Natural killer cell treated with Interleukin-12 subunit alpha and Interleukin-12 subunit beta and Interleukin-15 and Interleukin-18, amount 100 ng/mL, for 72 hours (primary cell): ENCODE measurements around the gene CWF19L1. TPM values are rescaled to one million over a fixed set of nuclear protein-coding genes. Genes with fewer than 3 reads are reported as not detected.
A peak's percentile ranks its signal among the peaks of the same experiment; 100 is the strongest.
"Not testable (repeated sequence)": the region's sequence is repeated elsewhere in the genome, so short reads cannot be mapped to it uniquely, and the experiment has no call there.

ENCODE experiments used
- ATAC-seq, 2 donors: fragments of 150-1000 bp; cut with Tn5 transposase in 1 of 2; sonication (Bioruptor Pico), chemical (Tn5 transposase) in 1 of 2; 2 replicates each; pipeline ENCODE4 v1.10.0; 2021
- DNase-seq: peaks from one replicate; pipeline ENCODE4 v3.0.0; 2022; ENCODE audit warnings: low spot score
- H3K27ac Mint-ChIP-seq, 2 donors: 1 replicate in 1 of 2; 2 replicates in 1 of 2; pipeline ENCODE4 v1.8.0; 2022; ENCODE audit warnings: mixed read lengths in 2 of 2, mild to moderate bottlenecking in 1 of 2, moderate library complexity in 1 of 2
- H3K27me3 Mint-ChIP-seq, 2 donors: 1 replicate in 1 of 2; 2 replicates in 1 of 2; pipeline ENCODE4 v1.8.0; 2022; ENCODE audit warnings: mixed read lengths in 2 of 2
- H3K36me3 Mint-ChIP-seq: one replicate; pipeline ENCODE4 v1.8.0; 2022; ENCODE audit warnings: mixed read lengths
- H3K4me1 Mint-ChIP-seq, 2 donors: 1 replicate in 1 of 2; 2 replicates in 1 of 2; pipeline ENCODE4 v1.8.0; 2022; ENCODE audit warnings: low read depth in 2 of 2, mixed read lengths in 2 of 2, mild to moderate bottlenecking in 1 of 2
- H3K4me3 Mint-ChIP-seq: one replicate; pipeline ENCODE4 v1.8.0; 2022; ENCODE audit warnings: mixed read lengths
- H3K9me3 Mint-ChIP-seq: 2 replicates; pipeline ENCODE4 v1.8.0; 2022; ENCODE audit warnings: mixed read lengths
- total RNA-seq, 2 donors: library from RNA; stranded (reverse); gene quantifications; one replicate each; pipeline ENCODE4 v1.2.3, GENCODE V29; 2022

The CWF19L1 gene
- 10 to 100 TPM; 42.8 to 51.6 TPM for total RNA-seq

GRCh38 chr10:100267239-100268104 is at the start of gene CWF19L1:
Gene CWF19L1 (minus strand): TSS chr10:100267638. CDS start chr10:100267593, 45 bp downstream.
- H3K4me3 Mint-ChIP-seq: peak within 1 kb of the TSS; percentile 95
- H3K27me3 Mint-ChIP-seq: no peaks in the 10 kb centered on the region
- peaks cover 5% of the 10 kb centered on the region for H3K36me3 Mint-ChIP-seq
- ATAC-seq (peak; percentile 90 to 91), DNase-seq (peak; percentile 81)
- peaks cover 14 to 22% of the 10 kb centered on the region in 2 donors for H3K4me1 Mint-ChIP-seq
- peak within 1 kb of the TSS; percentile 90 to 100 for H3K27ac Mint-ChIP-seq
- no peaks in the 10 kb centered on the region for H3K9me3 Mint-ChIP-seq

GRCh38 chr10:100315615-100316014 is 48.2 kb upstream of the CWF19L1 start:
- no peaks in the 10 kb centered on the region for H3K36me3 Mint-ChIP-seq
- no peak overlapping the region for H3K27ac Mint-ChIP-seq
- H3K27me3 Mint-ChIP-seq: peaks cover 53 to 61% of the 10 kb centered on the region in 2 donors
- no peaks in the 10 kb centered on the region for H3K4me1 Mint-ChIP-seq
- no peak for ATAC-seq
- no peaks in the 10 kb centered on the region for H3K9me3 Mint-ChIP-seq
- no peak for DNase-seq
- no peak overlapping the region for H3K4me3 Mint-ChIP-seq

DNA sequence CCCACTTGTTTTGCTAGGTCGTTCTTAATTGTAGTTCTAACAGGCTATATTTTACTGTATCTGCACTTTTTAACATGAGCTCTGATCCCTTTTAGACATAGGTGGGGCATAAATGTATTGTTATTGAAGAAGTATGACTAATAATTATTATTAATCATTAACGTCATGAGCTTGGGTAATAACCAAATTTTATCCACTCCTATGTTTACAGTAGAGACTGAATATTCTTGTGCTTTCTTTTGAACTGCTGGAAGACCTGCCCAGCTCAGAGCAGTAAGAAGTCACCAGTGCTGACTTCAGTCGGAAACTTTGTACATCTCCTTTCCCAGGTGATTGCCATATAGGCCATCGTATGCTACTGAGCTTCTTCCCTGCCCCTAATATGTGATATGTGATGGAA is 43.9 kb upstream of the CWF19L1 start:
- ATAC-seq: no peak
- no peaks in the 10 kb centered on the region for H3K36me3 Mint-ChIP-seq
- no peak overlapping the region for H3K27ac Mint-ChIP-seq
- H3K4me1 Mint-ChIP-seq: no peaks in the 10 kb centered on the region
- no peak overlapping the region for H3K4me3 Mint-ChIP-seq
- H3K9me3 Mint-ChIP-seq: no peaks in the 10 kb centered on the region
- DNase-seq: no peak
- peaks cover 42 to 61% of the 10 kb centered on the region in 2 donors for H3K27me3 Mint-ChIP-seq

DNA sequence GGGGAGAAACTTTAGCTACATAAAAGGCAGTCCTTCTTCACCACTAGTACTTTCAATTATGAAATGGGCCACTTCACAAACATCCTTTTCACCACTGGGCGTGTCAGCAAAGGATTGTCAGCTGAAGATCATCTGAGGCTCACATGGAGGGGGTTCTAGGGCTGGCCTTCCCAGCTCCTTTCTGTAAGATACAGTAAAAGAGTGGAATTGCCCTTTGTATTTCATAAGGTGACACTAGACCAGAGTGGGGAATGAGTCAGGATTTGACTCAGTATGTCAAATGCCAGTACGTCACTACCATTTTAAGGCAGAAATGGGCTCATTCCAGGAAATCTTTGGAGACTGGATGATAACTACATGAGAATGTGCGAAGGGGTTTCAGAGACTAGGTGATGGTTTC is 40.2 kb upstream of the CWF19L1 start:
- DNase-seq (no peak), ATAC-seq (no peak)
- Mint-ChIP-seq H3K4me3 (no peak overlapping the region), H3K27me3 (peaks cover 36 to 59% of the 10 kb centered on the region in 2 donors), H3K4me1 (no peaks in the 10 kb centered on the region), H3K9me3 (no peaks in the 10 kb centered on the region), H3K27ac (no peak overlapping the region), H3K36me3 (no peaks in the 10 kb centered on the region)

DNA sequence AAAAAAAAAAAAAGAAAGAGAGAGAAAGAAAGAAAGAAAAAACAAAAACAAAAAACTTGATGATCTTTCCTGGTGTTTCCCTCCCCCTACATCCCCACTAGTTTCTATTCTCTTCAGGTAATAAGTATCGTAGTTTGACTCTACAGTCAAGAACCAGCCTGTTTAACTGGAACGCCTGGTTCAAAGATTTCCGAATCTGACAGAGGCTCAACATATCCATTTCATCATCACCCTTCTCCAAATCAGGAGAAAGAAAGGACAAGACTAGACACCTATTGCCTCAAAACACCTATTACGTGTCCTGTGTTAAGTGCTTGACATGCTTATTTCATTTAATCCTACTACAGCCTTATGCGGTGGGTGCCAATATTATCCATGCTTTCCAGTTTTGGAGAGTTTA is 39.4 kb upstream of the CWF19L1 start:
- H3K4me3 Mint-ChIP-seq: no peak overlapping the region

GRCh38 chr10:100304414-100304813 is 37.0 kb upstream of the CWF19L1 start:
- peaks cover 26 to 40% of the 10 kb centered on the region in 2 donors for H3K27me3 Mint-ChIP-seq
- no peaks in the 10 kb centered on the region for H3K36me3 Mint-ChIP-seq
- no peaks in the 10 kb centered on the region for H3K4me1 Mint-ChIP-seq
- ATAC-seq (no peak), DNase-seq (no peak)
- H3K4me3 Mint-ChIP-seq: no peak overlapping the region
- no peaks in the 10 kb centered on the region for H3K9me3 Mint-ChIP-seq
- no peak overlapping the region for H3K27ac Mint-ChIP-seq

More for the DNA sequence above, 39.4 kb upstream of the CWF19L1 start:
- H3K9me3 Mint-ChIP-seq: no peaks in the 10 kb centered on the region
- H3K4me1 Mint-ChIP-seq: no peaks in the 10 kb centered on the region
- no peak overlapping the region for H3K27ac Mint-ChIP-seq
- ATAC-seq (no peak), DNase-seq (no peak)
- H3K27me3 Mint-ChIP-seq: peaks cover 30 to 50% of the 10 kb centered on the region in 2 donors
- H3K36me3 Mint-ChIP-seq: no peaks in the 10 kb centered on the region

DNA sequence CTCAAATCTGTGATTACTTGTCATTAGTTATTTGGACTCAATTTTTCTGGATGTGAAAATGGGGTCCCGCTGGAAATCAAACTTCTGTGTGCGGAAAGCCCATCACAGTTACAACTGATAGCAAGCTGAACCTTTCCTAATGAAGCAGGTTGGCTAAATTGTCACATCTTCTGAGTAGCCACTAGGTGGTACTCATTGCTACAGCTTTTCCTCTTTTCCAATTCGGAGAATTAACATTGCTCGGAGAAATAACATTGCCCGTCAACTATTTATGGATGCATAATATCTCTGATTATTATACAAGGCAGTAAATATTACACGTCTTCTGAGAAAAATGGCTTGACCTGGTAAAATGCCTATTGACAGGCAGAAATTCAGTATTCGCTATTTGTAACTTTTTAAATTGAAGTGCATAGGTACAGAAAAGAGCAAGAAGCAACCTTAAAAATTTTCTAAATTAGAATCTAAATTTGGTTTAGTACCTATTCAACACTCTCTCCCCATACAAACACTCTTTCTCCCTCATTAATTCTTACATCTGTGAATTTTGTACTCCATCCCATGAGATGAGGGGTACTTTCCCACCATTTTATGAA is 36.4 kb upstream of the CWF19L1 start:
- no peak overlapping the region for H3K4me3 Mint-ChIP-seq
- ATAC-seq (no peak), DNase-seq (no peak)
- H3K27me3 Mint-ChIP-seq: peaks cover 26 to 40% of the 10 kb centered on the region in 2 donors
- H3K27ac Mint-ChIP-seq: no peak overlapping the region
- no peaks in the 10 kb centered on the region for H3K36me3 Mint-ChIP-seq
- H3K4me1 Mint-ChIP-seq: no peaks in the 10 kb centered on the region
- H3K9me3 Mint-ChIP-seq: no peaks in the 10 kb centered on the region

- DNase-seq, H3K27ac Mint-ChIP-seq, H3K4me3 Mint-ChIP-seq, H3K4me1 Mint-ChIP-seq, H3K9me3 Mint-ChIP-seq, ATAC-seq, H3K36me3 Mint-ChIP-seq: not testable (repeated sequence)
- peaks cover 33 to 38% of the 10 kb centered on the region in 2 donors for H3K27me3 Mint-ChIP-seq
These were observed 33.7 kb upstream of the CWF19L1 start for GRCh38 chr10:100301123-100301522.

DNA sequence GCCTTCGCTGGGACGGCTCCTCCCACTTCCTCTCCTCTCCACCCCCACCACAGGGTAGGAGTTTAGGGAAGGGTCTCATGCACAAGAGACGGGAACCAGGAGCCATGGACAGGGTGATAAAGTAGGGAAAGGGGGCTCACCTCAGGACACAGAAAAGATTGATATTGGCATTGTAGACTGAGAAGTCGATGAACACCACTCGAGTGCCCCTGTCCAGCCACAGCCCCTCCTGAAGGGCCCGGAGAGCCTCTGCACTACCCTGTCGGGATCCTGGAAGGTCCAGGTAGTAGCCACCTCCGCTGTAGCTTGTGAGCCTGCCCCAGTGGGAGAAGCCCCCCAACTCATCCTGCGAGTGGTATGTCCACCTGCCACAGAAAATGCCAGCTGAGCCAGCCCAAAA is 29.8 kb upstream of the CWF19L1 start:
- H3K27me3 Mint-ChIP-seq: peaks cover 33% of the 10 kb centered on the region in 2 donors
- ATAC-seq: peak in 1 of 2 donors; percentile 47
- no peak overlapping the region for H3K27ac Mint-ChIP-seq
- H3K9me3 Mint-ChIP-seq: no peaks in the 10 kb centered on the region
- no peak for DNase-seq
- H3K4me3 Mint-ChIP-seq: no peak overlapping the region
- H3K4me1 Mint-ChIP-seq: no peaks in the 10 kb centered on the region
- no peaks in the 10 kb centered on the region for H3K36me3 Mint-ChIP-seq

- ATAC-seq (peak in 1 of 2 donors; percentile 11), DNase-seq (no peak)
- Mint-ChIP-seq H3K27ac (no peak overlapping the region), H3K4me1 (no peaks in the 10 kb centered on the region), H3K9me3 (no peaks in the 10 kb centered on the region), H3K27me3 (peaks cover 27 to 29% of the 10 kb centered on the region in 2 donors), H3K4me3 (no peak overlapping the region), H3K36me3 (no peaks in the 10 kb centered on the region)
These were observed 25.6 kb upstream of the CWF19L1 start for GRCh38 chr10:100293066-100293465.

DNA sequence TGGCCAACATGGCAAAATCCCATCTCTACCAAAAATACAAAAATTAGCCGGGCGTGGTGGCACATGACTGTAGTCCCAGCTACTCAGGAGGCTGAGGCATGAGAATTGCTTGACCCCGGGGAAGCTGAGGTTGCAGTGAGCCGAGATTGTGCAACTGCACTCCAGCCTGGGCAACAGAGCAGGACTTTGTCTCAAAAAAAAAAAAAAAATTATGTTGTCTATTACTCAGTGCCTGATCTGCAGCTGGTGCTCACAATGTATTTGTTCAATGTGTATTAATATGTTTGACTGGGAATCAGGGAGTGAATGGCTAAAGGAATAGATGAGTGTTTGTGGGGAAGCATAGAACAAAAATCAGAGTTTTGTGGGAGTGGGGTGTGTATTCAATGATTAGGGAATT is 24.9 kb upstream of the CWF19L1 start:
- H3K4me1 Mint-ChIP-seq, H3K9me3 Mint-ChIP-seq, H3K36me3 Mint-ChIP-seq, DNase-seq, ATAC-seq, H3K4me3 Mint-ChIP-seq, H3K27ac Mint-ChIP-seq: not testable (repeated sequence)
- H3K27me3 Mint-ChIP-seq: peaks cover 25% of the 10 kb centered on the region in 2 donors

DNA sequence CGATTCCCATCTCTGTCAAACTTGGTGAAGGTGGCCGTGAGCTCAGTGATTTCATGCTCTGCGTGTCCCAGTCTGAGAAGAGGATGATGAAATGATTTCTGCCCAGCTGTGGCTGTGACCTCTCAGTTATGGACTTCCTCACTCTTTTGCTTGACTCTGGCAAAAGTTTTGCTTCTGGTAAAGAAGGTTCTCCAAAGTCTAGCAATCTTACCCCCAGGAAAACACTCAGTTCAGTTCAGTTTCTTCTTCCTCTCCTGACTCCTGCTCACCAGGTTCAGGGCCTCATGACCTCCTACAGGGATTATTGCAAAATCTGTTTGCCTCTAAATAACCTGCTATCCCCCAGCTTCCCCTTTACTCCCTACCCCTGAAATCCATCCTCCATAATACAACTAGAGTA is 23.9 kb upstream of the CWF19L1 start:
- Mint-ChIP-seq H3K4me3 (no peak overlapping the region), H3K4me1 (peaks cover 10 to 11% of the 10 kb centered on the region in 2 donors), H3K36me3 (peaks cover 1% of the 10 kb centered on the region), H3K27ac (no peak overlapping the region), H3K27me3 (peaks cover 17 to 20% of the 10 kb centered on the region in 2 donors), H3K9me3 (no peaks in the 10 kb centered on the region)
- DNase-seq: no peak
- no peak for ATAC-seq

DNA sequence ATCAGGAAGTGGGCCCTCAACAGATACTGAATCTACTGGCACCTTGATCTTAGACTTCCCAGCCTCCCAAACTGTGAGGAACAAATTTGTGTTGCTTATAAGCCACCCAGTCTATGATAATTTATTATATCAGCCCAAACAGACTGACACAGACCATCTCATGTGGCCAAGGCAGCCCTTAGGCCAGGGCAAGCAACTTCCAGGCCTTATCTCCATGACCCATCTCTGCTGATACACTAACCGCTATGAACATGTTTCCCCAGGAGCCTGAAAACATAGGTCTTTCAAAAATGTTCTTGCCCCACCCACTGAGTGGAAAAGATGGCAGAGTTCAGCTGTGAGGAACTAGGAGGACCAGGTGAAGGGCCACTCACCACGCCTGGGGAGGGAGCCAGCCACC is 22.2 kb upstream of the CWF19L1 start:
- Mint-ChIP-seq H3K9me3 (no peaks in the 10 kb centered on the region), H3K36me3 (peaks cover 11% of the 10 kb centered on the region), H3K27me3 (peaks cover 5 to 9% of the 10 kb centered on the region in 2 donors), H3K4me1 (peaks cover 23 to 26% of the 10 kb centered on the region in 2 donors), H3K4me3 (no peak overlapping the region), H3K27ac (no peak overlapping the region)
- no peak for DNase-seq
- no peak for ATAC-seq

DNA sequence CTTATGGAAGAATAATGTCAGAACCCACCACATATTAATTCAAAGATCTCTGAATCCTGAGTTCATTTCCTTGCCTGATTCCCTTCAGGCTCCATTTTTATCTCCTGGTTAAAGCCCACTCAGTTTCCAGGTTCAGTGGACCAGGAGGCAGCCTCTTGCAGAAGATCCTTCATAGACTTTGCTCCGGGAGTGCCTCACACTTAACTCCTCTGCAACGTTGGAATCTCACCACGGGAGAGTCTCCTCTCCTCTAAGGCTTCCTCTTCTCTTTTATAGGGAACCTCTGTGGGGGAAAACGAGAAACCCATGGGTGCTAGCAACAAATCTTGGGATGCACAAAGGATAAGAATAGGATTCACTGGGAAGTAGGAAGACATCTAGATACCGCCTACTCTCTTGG is 20.8 kb upstream of the CWF19L1 start:
- peaks cover 0 to 5% of the 10 kb centered on the region in 2 donors for H3K27me3 Mint-ChIP-seq
- no peaks in the 10 kb centered on the region for H3K9me3 Mint-ChIP-seq

More for the DNA sequence above, 20.8 kb upstream of the CWF19L1 start:
- peaks cover 24 to 28% of the 10 kb centered on the region in 2 donors for H3K4me1 Mint-ChIP-seq
- H3K27ac Mint-ChIP-seq: peak overlapping the region; percentile 91 to 99
- ATAC-seq (no peak), DNase-seq (no peak)
- peaks cover 11% of the 10 kb centered on the region for H3K36me3 Mint-ChIP-seq
- peak overlapping the region; percentile 100 for H3K4me3 Mint-ChIP-seq
